Epithelial cell of alveolus of lung (primary cell): Measurements from ENCODE around the gene IL11. TPM values are rescaled to one million over a fixed set of nuclear protein-coding genes. Genes with fewer than 3 reads are reported as not detected.

Experiments
- total RNA-seq: library from RNA; depleted of rRNA; stranded (reverse); fragments of >200 nt; gene quantifications from 2 replicates; pipeline ENCODE4 v1.2.1, GENCODE V29; 2015

Gene IL11
- 12.8 and 57.4 TPM in 2 replicates for total RNA-seq

DNA sequence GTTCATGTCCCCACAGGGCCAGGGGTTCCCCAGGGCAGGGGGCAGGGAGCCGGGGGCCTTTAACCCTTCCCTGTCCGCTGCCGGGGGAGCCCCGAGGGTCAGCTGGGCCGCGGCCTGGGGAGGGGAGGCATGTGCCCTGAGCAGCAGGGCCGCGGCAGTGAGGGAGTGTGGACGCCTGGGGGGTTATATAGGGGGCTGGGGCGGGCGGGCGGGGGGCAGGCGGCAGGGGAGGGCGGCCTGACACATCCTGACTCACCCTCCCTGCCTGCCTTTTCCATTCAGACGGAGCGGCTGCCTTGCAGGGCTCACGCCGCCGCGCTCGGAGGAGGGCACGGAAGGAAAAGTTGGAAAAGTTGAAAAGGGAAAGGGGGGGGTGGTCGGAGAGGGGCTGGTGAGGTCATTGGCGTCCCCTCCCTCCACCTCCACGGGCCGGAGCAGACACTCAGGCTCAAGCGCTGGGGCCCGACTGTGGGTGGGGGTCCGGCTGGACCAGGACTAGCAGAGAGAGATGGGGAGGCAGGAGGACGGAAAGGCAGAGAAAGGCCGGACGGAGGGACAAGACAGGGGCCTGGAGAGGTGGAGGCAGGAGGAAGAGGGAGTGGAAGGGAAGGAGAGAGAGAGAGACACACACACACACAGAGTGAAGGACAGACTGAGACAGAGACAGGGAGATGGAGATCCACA is at the start of gene IL11:
Gene IL11, minus strand, starts transcription at position 159 of the 684 bp plus-strand sequence. Its CDS starts 153 bp downstream, at position 6.

DNA sequence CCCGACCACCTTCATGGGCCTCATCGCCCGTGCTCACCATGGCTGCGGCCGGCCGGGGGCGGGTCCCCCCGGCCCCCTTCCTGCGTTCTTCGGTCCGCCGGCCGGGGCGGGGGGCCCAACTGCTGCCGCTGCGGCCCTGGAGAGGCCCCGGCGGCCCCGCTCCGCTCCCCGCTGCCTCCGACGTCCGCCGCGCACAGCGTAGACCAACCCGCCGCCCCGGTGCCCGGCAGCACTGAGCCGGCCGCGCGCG is 37.2 kb upstream of the IL11 start, which contains the start of gene UBE2S:
Gene UBE2S, minus strand, starts transcription at position 239 of the 250 bp plus-strand sequence. Its CDS starts 199 bp downstream, at position 40.

DNA sequence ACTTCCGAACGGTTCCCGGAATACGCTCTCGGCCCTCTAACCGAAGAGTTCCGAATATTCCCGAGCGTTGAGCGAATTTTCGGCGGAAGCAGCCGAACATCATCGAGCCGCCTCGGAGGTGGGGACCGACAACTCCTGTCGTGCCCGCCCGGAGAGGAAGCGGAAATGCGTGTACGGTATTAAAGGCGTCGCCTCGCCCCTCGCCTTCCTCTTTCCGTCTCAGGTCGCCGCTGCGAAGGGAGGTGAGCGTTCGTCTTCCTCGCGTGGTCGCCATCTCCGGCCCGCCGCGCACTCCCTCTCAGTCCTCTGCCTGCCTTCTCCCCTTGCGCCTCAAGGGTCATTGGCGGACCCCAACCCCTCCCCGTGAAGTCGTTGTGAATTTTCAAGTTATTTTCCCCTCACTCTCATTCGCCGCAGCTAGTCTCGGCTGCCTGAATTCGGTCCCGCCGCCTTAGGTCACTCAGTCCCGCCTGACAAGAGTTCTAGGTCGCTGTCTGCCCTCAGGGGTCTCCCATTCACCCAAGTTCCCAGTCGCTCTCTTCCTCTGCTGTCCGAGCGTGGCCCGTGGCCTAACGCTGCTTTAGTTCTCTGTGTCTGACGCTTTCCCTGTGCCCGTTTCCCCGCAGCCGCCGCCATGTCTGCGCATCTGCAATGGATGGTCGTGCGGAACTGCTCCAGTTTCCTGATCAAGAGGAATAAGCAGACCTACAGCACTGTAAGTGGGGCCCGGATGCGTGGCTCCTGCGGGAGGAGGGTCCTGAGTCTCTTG is 15.6 kb upstream of the IL11 start, which contains the start of gene RPL28:
Gene RPL28, plus strand, starts transcription at position 209 of the 769 bp plus-strand sequence. Its CDS starts 426 bp downstream, at position 635.

DNA sequence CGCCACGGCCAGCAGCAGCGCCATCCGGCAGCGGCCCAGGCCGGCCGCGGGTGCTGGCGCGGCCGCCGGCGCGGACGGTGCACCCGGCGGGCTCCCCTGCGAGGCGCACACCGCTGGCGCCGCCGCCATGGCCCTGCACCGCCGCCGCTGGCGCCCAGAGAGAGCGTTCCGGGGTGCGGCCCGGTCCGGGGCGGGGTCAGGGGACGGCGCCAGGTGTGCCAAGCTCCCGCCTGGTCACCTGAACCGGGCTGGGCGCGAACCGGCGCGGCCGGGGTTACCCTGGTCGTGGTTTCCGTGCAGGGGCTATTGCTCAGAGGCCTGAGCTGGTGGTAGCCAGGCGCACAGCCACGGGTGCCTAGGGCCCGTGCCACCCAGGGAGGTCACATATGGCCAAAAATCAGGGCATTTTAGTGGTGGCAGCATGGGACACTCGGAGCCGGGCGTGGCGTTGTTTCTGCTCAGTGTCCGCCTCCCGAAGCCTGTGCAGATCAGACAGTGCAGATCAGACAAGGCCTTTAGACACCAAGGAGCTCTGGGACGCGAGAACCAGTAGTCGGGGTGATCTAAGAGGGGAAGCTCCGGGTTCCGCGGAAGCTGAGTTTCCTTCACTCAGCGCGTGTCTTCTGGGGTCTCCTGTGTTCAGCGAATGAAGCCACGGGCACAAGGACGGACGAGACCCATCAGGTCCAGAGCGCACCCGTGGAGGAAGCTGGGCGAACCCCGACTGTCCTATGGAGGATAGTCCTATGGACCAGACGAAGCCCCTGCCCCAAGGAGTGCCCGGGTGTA is 14.1 kb upstream of the IL11 start, which contains the start of gene TMEM238:
Gene TMEM238, minus strand, starts transcription at position 162 of the 789 bp plus-strand sequence. Its CDS starts 33 bp downstream, at position 129.

DNA sequence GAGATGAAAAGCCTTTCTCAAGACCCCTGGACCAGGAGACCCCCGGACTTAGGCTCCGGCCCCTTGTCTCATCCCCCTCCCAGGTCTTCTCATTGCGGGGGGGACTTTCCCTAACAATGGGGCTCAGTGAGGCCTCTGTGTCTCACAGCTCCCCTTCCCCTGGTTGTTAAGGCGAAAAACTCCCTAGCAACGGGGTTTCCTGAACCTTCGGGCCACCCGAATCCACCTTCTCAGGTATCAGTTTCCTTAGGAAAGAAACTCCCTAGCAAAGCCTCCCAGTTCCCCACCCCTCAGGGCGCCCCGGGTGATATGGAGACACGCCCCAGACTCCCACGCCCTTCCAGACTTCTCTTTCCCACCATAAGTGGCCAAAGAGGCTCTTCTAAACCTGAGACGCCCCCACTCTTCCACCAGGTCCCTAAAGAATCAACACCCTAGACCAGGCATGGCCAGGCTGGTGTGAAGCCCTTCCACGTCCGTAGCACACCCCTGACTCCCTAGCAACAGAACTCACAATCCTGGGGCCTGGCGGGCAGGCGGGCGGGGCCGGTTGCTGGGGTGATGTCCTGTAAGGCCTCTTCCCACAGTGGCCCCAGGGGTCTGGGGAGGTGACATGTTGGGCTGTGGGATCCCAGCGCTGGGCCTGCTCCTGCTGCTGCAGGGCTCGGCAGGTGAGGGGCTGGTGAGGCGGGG is 6.1 kb upstream of the IL11 start, which contains the start of gene TMEM190:
Gene TMEM190, plus strand, starts transcription at position 586 of the 693 bp plus-strand sequence. Its CDS starts 28 bp downstream, at position 614.

DNA sequence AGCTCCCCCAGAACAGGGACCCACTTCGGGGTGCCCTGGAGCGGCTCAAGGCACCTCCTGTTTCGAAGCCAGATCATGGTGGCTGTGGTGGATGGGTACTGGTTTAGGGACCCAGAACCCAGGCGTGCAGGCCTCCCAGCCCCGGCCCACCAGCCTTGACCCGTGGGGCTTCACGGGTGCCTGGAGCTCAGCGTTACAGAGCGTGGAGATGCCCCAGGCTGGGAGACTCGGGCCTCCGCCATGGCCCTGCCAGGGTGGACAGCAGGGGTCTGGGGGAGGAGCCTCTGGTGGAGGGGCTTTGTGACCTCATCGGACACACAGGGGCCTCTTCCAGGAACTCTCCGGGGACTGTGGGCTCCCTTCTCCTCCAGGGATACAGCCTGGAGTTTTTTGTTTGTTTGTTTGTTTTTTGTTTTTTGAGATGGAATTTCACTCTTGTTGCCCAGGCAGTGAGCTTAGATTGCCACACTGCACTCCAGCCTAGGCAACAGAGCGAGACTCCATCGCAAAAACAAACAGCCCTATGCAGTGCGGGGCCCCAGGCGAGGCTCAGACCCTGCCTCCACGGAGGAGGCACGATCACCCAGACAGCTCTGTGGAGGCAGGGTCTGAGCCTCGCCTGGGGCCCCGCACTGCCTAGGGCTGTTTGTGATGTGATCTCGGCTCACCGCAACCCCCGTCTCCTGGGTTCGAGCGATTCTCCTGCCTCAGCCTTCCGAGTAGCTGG is 7.1 kb downstream of the IL11 start, which contains the start of gene GARIN5B:
Gene GARIN5B, minus strand, starts transcription at position 271 of the 727 bp plus-strand sequence. Its CDS starts 194 bp downstream, at position 77.

DNA sequence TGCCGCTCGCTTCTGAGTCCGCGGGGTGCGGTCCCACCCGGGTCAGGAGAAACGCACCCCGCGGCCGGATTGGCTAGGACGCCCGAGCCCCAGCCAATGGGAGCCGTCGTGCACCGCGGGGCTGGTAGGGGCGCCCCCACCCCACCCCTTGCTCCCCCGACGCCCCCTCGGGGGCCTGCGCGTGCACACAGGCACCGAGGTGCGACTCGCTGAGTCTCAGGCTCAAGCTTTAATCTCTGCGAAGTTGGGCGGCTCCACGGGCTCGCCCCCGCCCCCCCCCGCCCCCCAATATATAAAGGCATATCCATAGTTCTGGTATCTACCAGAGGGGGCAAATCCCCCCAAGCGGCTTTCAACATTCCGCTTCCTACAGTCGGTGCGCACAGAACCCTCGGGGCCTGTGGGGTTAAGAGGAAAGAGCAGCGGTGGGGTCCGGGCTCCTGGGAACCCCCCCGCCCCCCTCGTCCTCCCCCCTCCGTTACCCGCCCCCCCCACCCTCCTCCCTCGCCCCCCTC is 15.5 kb downstream of the IL11 start, which contains the start of gene COX6B2:
Gene COX6B2, minus strand, starts transcription at position 22 of the 515 bp plus-strand sequence. CDS start 198 bp downstream, outside the sequence.

DNA sequence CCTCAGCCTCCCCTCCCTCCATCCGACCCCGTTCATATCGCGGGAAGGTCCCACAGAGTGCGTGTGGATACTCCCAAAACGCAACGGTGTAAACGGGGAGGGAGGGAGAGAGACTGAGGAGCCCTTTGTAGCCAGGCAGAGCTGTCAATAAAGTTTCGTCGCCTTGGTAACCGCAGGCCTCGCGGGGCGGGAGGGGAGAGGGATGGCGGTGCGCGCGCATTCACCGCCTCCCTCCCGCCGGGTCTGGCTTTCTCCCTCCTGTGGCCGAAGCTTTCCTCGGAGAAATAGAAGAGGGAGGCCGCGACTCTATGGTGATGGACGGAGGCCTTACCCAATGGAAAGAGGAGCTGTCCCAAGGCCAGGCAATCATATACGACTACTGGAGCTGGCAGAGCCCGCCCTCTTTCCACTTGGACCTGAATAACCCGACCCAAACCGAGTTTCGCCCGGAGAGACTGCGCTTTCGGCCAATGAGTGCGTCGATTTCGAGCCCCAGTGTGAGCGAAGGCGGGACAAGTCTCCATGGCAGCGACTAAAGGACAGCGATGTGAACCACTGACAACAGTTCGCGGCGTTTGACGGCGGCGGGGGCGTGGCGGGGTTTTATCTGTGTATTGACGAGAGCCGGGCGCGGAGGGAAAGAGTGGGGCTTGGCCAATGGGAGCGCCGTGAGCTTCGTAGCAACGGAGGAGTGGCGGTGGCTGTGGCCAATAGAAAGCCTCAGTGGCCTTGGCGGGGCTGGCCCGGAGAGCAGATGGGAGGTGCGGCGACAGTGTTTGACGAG is 31.0 kb downstream of the IL11 start, which contains the start of gene KMT5C:
Gene KMT5C, plus strand, starts transcription at position 772 of the 784 bp plus-strand sequence. CDS start 2,061 bp downstream, outside the sequence.

DNA sequence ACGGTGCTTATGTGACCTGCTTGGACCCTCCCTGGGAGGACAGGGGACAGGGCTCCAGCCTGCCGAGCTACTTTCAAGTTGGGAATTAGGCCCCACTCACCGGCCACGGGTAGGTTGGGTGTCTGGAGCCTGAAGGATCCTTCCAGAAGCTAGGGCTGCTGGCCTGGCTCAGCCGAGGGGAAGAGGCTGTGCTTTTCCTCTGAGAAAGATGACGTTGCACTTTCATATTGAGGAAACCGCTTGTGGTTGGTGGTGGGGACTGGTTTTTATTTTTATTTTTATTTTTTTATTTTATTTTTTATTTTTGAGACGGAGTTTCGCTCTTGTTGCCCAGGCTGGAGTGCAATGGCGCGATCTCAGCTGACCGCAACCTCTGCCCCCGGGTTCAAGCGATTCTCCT is 45.1 kb downstream of the IL11 start, which contains the start of gene TMEM150B:
Gene TMEM150B, minus strand, starts transcription at position 170 of the 400 bp plus-strand sequence. CDS start 4,305 bp downstream, outside the sequence.

Other genes with a start within 250 kb of the IL11 start
- 6.7 and 20.3 TPM in 2 replicates for gene TNNT1, start 221.3 kb downstream of the IL11 start, total RNA-seq
- not detected in 2 replicates for gene TNNI3, start 212.7 kb downstream of the IL11 start, total RNA-seq
- 1.0 TPM in 1 of 2 replicates, not detected in the other for gene DNAAF3, start 203.8 kb downstream of the IL11 start, total RNA-seq
- gene SYT5, start 190.2 kb downstream of the IL11 start, total RNA-seq, result 0.08 and 0.26 TPM in 2 replicates
- gene PTPRH, start 161.0 kb downstream of the IL11 start, total RNA-seq, result 3.9 and 6.6 TPM in 2 replicates
- 0.56 and 1.8 TPM in 2 replicates for gene TMEM86B, start 141.7 kb downstream of the IL11 start, total RNA-seq
- gene PPP6R1, start 111.4 kb downstream of the IL11 start, total RNA-seq, result 34.1 and 42.2 TPM in 2 replicates
- 50.1 and 59.6 TPM in 2 replicates for gene HSPBP1, start 90.4 kb downstream of the IL11 start, total RNA-seq
- 6.3 and 16.0 TPM in 2 replicates for gene BRSK1, start 86.5 kb downstream of the IL11 start, total RNA-seq
- gene TMEM150B, start 45.1 kb downstream of the IL11 start, total RNA-seq, result not detected in 2 replicates
- 5.8 and 29.9 TPM in 2 replicates for gene KMT5C, start 30.6 kb downstream of the IL11 start, total RNA-seq
- gene COX6B2, start 15.7 kb downstream of the IL11 start, total RNA-seq, result 0.56 TPM in 1 of 2 replicates, not detected in the other
- not detected in 2 replicates for gene GARIN5B, start 7.2 kb downstream of the IL11 start, total RNA-seq
- 0.72 TPM in 1 of 2 replicates, not detected in the other for gene TMEM190, start 6.4 kb upstream of the IL11 start, total RNA-seq
- gene TMEM238, start 13.8 kb upstream of the IL11 start, total RNA-seq, result 0.39 TPM in 1 of 2 replicates, not detected in the other
- gene RPL28, start 15.5 kb upstream of the IL11 start, total RNA-seq, result 712 and 1,214 TPM in 2 replicates
- 73.9 and 116 TPM in 2 replicates for gene UBE2S, start 37.3 kb upstream of the IL11 start, total RNA-seq
- not detected in 2 replicates for gene SHISA7, start 72.8 kb upstream of the IL11 start, total RNA-seq
- 40.2 and 112 TPM in 2 replicates for gene ISOC2, start 91.2 kb upstream of the IL11 start, total RNA-seq
- not detected in 2 replicates for gene C19orf85, start 94.3 kb upstream of the IL11 start, total RNA-seq
- gene ZNF628, start 106.2 kb upstream of the IL11 start, total RNA-seq, result 3.2 and 10.4 TPM in 2 replicates
- gene NAT14, start 114.7 kb upstream of the IL11 start, total RNA-seq, result 28.7 and 53.0 TPM in 2 replicates
- gene SSC5D, start 118.0 kb upstream of the IL11 start, total RNA-seq, result 6.9 and 19.6 TPM in 2 replicates
- gene SBK2, start 166.7 kb upstream of the IL11 start, total RNA-seq, result 1.8 TPM in 1 of 2 replicates, not detected in the other
- gene SBK3, start 175.1 kb upstream of the IL11 start, total RNA-seq, result 0.13 and 0.40 TPM in 2 replicates
- 7.2 and 13.8 TPM in 2 replicates for gene ZNF579, start 210.4 kb upstream of the IL11 start, total RNA-seq
- gene FIZ1, start 229.1 kb upstream of the IL11 start, total RNA-seq, result 3.5 and 8.9 TPM in 2 replicates
- 17.5 and 19.0 TPM in 2 replicates for gene ZNF524, start 229.8 kb upstream of the IL11 start, total RNA-seq
- 3.7 and 6.8 TPM in 2 replicates for gene ZNF865, start 235.2 kb upstream of the IL11 start, total RNA-seq